HepG2 (cell line): Measurements from ENCODE around the gene FUT6.

Experiments
- ATAD3A ChIP-seq: sonication (generic); formaldehyde crosslinking; IDR thresholded peaks from 2 replicates; pipeline ENCODE4 v1.4.0; 2020; ENCODE audit warnings: missing genetic modification reagents
- CAMTA2 ChIP-seq: sonication (generic); formaldehyde crosslinking; IDR thresholded peaks from 2 replicates; pipeline ENCODE4 v1.4.0; 2020; ENCODE audit warnings: mild to moderate bottlenecking, missing genetic modification reagents, borderline replicate concordance
- EZH2 ChIP-seq: conservative IDR thresholded peaks from 2 replicates; pipeline ENCODE4 v1.6.1; 2012; ENCODE audit warnings: mild to moderate bottlenecking, low read depth, low read length, moderate library complexity
- REXO4 ChIP-seq: sonication (generic); formaldehyde crosslinking; IDR thresholded peaks from 2 replicates; pipeline ENCODE4 v1.8.0; 2022; ENCODE audit warnings: missing genetic modification reagents, mild to moderate bottlenecking, borderline replicate concordance
- TOE1 ChIP-seq: sonication (generic); formaldehyde crosslinking; IDR thresholded peaks from 2 replicates; pipeline ENCODE4 v1.4.0; 2020; ENCODE audit warnings: mild to moderate bottlenecking, missing genetic modification reagents
- ZKSCAN1 ChIP-seq: fragments of 150-350 bp; IDR thresholded peaks from 2 replicates; pipeline ENCODE4 v1.6.1; 2014; ENCODE audit warnings: low read length
- ZNF317 ChIP-seq: sonication (generic); formaldehyde crosslinking; IDR thresholded peaks from 2 replicates; pipeline ENCODE4 v1.5.0; 2020; ENCODE audit warnings: mild to moderate bottlenecking, missing genetic modification reagents
- ZNF431 ChIP-seq: sonication (generic); formaldehyde crosslinking; IDR thresholded peaks from 2 replicates; pipeline ENCODE4 v1.9.0; 2022; ENCODE audit warnings: missing genetic modification reagents, low read depth, mild to moderate bottlenecking, borderline replicate concordance
- ZNF44 ChIP-seq: sonication (generic); formaldehyde crosslinking; IDR thresholded peaks from 2 replicates; pipeline ENCODE4 v1.5.1; 2020; ENCODE audit warnings: mild to moderate bottlenecking, missing genetic modification reagents

DNA sequence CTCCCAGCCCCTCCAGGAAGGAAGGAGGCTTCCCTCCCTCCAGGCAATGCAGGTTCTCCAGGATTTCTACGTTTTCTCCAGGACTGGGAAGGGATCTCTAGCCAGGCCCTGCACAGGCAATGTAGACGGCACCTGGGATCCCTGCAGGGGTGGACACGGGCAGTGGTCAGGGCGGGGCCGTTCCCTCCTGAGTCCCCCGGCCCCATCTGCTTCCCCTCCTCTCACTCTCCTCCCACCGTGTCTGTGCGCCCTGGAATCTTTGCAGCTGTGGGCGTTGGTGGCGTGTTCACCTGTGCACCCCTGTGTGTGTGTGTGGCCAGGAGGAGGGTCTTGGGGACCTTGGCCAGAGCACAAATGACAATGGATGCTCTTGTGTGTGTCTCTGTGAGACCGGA lies 24.7 kb downstream of the FUT6 start:
- no peak for TF ChIP-seq EZH2
- no peak for TF ChIP-seq ZNF431 (CRISPR knock-in tag)
- TF ChIP-seq ATAD3A: no peak
- TF ChIP-seq ZKSCAN1: no peak
- TF ChIP-seq REXO4 (CRISPR knock-in tag): no peak
- TF ChIP-seq TOE1 (CRISPR knock-in tag): no peak
- no peak for TF ChIP-seq ZNF317 (CRISPR knock-in tag)
- no peak for TF ChIP-seq CAMTA2 (CRISPR knock-in tag)
- TF ChIP-seq ZNF44 (CRISPR knock-in tag): no peak
